ENCODE results near the gene PSD2.

- TF ChIP-seq POLR2AphosphoS5 (IDR thresholded peaks at IDR 0.05; ENCODE audit: low read depth) (no peak), CTCF (conservative IDR thresholded peaks at IDR 0.05; ENCODE audit: low read depth in 2 of 2) (no peak), EZH2phosphoT487 (IDR thresholded peaks at IDR 0.05; ENCODE audit: unreplicated experiment) (no peak), ETS1 (IDR thresholded peaks at IDR 0.05) (no peak), EZH2 (IDR thresholded peaks at IDR 0.05; ENCODE audit: low read depth, unreplicated experiment) (no peak), CREB1 (CRISPR knock-in tag; IDR thresholded peaks at IDR 0.05; ENCODE audit: low read depth) (no peak), REST (IDR thresholded peaks at IDR 0.05; ENCODE audit: unreplicated experiment) (no peak), JUNB (IDR thresholded peaks at IDR 0.05; ENCODE audit: unreplicated experiment) (no peak)
These were observed 5.8 kb upstream of the PSD2 start for GRCh38 chr5:139789845-139790189.
